Stimulated activated CD8-positive, alpha-beta memory T cell treated with anti-CD3 and anti-CD28 coated beads, Interleukin-7, amount 100 ng/mL, for 24 hours (primary cell): ENCODE data around the gene SOSTDC1.
"Not testable (repeated sequence)": the region's sequence is repeated elsewhere in the genome, so short reads cannot be mapped to it uniquely, and the experiment has no call there.

ENCODE experiments used
- DNase-seq: peaks from one replicate; pipeline ENCODE4 v3.0.0-alpha.2; 2020; ENCODE audit warnings: low read depth

Gene SOSTDC1

DNA sequence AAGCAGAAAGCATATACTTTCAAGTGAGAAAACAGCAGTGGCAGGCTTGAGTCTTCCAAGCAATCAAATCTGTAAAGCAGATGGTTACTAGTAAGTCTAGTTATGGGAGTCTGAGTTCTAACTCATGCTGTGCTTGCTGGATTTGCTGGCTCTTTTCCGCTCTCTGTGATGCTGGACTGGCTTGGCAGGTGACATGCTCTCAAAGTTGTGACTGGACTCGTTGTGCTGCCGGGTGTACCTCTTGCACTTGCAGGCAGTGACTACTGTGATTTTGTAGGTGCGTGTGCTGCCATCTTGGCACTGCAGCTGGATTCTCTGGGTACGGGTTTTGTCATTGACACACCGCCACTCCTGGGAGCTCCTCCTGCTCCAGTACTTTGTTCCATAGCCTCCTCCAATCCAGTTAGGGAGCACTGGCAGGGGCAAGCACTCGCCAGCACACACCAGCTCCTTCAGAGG, 3.1 kb downstream of the SOSTDC1 start:
- DNase-seq: no peak

DNA sequence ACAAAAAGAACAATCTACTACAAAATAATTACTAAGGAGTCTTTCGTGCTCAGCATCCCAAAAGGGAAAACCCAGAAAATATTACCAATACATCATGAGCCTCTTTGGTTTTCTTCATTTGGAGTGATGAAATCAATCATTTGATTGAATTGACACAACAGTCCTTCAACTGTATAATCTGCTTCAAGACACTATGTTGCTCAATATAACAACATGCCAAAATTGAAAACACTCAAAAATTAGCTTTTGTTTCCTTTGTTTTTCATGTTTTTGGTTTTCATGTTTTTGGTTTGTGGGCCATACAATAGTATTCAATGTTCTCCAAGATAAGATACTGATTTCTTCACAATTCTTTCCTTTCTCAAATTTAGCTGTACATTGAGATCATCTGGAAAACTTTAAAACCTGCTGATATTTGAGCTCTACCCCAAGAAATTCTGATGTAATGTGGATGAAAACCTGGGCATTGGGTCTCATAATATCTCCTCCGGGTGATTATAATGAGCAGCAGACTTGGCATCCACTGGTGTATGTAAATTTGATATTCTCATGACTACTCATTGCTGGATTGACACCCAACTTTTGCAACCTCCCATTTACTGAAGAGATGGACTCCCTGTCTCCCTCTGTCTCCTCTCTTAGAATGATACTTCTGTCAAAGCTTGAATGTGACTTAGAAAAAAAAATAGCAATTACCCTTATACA, 4.6 kb downstream of the SOSTDC1 start:
- DNase-seq: no peak

DNA sequence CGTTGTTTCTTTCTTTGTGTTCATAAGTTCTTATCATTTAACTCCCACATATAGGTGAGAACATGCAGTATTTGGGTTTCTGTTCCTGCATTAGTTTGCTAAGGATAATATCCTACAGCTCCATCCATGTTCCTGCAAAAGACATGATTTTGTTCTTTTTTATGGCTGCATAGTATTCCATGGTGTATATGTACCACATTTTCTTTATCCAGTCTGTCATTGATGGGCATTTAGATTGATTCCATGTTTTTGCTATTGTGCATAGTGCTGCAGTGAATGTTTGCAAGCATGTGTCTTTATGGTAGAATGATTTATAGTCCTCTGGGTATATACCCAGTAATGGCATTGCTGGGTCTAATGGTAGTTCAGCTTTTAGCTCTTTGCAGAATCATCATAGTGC, 9.2 kb downstream of the SOSTDC1 start:
- DNase-seq: not testable (repeated sequence)

DNA sequence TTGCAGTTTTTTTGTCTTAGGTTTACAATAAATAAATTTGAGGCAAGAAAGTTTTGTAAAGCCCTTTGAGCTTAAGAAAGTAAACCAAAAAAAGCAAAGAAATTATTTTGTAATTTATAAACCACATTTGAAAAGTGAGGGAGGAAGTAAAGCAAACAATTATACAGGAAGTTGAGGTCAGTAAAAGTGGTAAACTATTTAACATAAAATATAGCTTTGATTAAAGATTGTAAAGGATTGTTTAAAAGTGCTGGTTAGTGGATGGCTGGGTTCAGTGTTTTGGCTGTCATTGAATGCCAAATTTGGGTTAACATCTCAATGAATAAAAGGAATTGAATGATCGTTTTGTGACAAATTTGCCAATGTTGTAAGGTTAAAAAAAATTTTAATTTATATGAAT, 9.9 kb downstream of the SOSTDC1 start:
- no peak for DNase-seq

DNA sequence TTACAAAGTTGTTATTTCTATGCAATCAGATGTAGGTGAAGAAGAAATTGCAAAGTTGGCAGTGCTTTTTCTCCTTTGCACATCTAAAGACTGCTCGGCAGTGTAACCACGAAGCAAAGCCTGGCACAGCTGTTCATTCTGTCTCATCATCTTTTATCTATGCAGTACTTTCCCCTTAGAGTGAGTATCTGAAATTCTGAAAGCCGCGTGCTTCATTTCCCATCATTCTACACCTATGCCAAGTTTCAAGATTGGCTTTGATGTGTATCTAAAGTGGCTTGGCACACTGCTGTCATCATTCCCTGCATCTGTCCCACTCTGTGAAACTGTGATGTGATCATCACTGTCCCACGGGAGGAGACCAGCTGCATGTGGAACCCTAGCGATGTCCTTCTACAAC, 15.2 kb downstream of the SOSTDC1 start:
- no peak for DNase-seq

DNA sequence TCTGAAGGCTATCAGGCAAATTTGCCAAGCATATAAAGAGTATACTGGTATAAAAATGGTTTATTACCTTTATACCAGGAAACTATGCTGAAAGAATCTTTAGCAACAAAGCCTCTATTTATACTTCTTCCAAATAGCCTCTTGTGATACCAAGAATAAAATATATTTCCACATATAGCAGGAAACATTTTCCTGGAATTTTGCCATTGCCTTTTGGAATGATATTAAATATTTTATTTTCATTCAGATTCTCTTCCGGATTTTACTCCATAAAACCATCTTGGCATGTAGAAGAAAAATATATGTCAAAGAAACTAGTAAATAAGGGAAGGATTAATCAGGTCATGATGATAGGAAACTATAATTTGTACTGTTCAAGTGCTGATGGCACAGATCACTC, 17.7 kb downstream of the SOSTDC1 start:
- DNase-seq: no peak

DNA sequence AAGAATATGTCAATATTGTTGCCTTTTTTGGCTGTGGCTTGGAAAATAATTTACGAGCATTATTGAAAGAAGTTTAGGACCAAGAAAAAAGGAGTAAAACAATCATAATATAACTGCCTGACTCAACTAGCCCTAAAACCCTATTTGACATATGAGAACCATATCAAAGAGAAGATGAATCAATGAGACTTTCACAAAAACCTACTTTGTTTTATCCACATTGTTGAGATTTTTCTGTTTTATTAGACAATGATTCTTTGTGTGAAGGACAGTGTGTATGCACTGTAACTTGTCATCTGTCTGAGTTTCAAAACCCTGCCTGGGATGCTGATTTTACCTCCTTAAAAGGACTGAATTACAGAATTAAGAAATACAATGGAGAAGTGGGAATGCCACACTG, 19.0 kb downstream of the SOSTDC1 start:
- no peak for DNase-seq

DNA sequence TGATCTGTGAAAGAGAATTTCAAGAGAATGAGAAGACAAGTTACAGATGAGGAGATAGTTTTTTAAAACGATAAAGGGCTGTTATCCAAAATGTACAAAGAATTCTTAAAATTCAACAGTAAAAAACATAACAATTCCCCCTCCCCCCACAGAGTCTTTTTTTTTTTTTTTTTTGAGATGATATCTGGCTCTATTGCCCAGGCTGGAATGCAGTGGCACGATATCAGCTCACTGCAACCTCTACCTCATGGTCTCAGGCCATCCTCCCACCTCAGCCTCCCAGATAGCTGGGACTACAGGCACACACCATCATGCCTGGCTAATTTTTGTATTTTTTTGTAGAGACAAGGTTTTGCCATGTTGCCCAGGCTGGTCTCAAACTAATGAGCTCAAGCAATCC, 21.7 kb downstream of the SOSTDC1 start:
- not testable (repeated sequence) for DNase-seq

DNA sequence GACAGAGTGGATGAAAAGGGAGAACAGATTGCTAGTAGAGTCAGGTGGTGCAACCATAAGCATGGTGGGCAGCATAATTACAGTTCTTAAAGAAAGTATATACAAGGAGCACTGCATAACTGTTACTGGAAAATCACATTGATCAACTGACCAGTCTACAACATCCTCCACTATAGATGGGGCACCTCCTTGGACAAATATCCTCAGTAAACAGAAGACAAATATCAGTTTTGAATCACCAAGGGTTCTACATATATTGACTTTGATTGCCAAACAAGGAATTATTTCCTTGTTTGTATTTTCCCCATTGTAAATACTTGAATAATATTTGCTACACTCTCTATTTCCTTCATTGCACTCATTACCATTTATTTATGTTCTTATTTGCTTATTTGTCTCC, 26.6 kb downstream of the SOSTDC1 start:
- DNase-seq: no peak

DNA sequence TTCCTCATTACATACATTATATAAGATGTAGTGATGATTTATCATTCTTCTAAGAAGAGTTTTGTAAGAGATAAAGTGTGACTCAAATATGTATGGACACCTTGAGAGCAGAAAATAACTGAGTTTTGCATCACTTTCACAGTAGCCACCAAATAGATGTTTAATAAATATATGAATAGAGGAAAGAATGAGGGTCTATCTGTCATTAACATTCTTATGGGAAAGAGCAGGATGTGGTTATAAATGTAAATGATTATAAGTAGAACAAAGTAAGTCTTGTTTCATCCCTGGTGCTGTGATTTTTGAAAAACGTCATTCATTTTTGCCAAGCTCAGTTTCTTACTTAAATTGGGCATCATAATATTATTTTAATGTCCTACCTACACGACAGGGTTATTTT, 29.2 kb downstream of the SOSTDC1 start:
- DNase-seq: no peak

DNA sequence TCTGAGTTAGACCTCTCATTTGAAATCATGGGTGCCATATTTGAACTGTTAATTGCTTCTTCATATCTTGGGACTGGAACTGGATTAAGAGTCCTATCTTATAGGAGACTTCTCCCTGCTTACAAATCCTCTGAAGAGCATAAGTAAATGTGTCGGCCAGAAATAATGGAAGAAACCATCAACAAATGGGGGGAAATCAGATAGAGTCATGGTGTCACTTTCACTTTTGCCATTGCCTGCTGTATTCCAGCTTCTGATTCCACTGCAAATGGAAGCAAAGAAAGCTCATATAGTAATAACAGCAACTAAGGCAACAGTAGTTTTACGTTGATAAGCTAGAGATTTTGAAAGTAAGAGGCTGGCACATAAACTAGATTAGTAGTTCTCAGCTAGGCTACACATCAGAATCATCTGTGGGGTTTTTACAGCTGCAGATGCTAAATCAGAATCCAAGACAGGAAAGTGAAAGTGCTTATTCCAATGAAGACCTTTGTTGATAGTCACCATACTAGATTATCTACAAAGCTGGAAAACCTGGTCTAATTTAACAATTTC, 31.9 kb downstream of the SOSTDC1 start:
- no peak for DNase-seq

DNA sequence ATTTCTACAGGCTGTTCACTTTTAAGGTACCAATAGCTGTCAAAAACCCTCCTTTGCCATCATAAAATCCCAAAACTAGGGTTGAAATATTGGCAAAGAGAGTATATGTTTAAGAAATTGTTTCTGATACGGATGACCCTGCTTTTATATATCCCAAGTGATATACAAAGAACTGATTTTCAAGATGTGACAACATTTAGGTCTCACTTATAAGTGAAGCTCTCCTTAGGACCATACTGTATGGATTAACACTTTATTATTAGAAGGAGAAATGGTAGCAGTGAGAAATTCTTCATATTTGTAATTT, 33.2 kb downstream of the SOSTDC1 start:
- DNase-seq: no peak

DNA sequence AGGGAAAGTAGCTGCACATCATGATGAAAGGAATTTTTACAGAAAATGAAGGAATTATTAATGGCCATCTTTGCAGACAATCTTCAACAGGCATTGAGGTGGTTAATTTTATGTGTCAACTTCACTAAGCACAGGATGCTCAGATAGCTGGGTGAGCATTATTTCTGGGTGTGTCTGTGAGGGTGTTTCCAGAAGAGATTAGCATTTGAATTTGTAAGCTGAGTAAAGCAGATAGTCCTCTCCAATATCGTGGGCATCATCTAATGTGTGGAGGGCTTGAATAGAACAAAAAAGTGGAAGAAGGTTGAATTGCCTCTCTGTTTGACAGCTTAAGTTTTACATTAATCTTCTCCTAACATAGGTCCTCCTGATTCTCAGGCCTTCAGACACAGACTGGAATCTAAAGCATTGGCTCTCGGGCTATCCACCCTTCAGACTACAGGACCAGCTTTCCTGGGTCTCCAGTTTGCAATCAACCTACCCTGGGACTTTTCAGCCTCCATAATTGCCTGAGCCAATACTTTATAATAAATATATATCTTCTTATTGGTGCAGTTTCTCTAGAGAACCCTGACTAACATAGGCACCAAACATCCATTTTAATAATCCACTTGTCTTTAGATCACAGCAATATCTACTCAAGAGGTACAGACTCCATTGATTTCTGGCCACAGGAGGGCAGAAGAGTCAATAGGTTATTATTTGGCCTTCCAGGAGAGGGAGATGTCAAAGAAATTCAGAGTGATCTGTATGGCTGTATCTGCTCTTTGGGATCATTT, 33.7 kb downstream of the SOSTDC1 start:
- DNase-seq: no peak

DNA sequence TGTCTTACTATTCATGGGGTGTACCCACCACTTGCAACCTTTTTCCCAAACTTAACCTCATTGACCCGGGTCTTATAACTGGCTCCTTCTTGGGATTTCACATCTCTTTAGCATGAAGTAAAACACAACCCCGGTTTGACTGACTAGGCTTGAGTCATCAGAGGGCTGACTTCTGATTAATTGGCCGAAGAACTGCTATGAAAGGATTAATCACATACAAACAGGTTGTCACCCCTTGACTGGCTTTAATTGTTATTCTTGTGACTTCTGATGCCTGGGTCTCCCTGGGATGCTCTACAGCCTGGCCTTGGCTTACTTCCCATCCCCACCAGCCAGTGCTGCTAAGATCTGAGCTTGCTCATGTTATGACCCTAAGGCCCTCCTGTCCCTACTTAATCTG, 35.4 kb downstream of the SOSTDC1 start:
- no peak for DNase-seq

DNA sequence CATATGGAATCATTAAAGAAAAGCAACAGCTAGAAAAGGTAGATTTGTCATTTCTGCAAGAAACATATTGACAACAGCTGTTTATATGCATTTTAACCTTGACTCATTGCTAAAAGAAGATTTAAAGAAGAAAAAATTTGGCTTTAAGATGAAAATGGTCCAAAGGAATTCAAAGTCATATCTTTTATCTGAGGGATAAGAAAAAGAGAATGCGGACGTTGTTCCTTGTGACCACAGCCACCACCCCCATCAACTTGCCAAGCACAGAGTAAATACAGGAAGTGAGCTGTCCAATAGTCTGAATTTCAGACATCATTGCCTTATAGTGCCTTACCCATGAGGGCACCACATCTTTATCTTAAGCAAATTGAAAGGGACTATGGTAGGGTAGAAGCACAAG, 36.9 kb downstream of the SOSTDC1 start:
- no peak for DNase-seq

DNA sequence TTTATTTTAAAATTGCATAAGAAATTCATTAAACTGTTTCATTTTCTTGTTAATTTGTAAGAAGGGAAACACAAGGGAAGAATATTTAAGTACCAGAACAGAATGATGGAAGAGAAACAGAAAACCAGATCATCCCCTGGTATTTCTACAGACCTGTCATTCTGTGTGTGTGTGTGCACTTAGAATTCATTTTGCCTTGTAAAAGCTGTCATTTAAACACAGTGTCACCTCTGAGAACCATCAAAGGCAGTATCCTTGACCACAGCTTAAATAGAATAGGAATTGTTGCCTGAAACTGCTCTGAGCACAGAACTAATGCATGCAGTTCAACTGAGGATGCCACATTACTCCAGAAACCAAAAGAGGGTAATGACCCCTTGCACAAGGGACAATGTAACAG, 37.4 kb downstream of the SOSTDC1 start:
- DNase-seq: no peak

DNA sequence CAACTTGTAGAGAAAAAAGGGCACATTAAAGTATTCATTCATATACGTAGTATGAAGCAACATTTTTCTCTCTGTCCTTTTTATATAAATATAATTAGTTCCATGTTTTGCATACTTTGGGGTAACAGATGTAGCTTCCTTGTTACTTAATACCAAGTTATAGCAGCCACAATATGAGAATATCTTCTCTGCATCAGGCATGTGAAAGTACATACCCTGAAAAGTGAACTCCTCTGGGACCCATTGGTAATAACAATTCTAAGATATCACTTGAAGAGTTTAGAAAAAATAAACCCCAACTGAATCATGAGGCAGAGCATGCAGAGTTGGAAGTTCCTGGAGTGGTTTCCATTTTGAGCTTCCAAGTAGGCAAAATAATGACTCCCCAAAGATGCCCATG, 41.8 kb downstream of the SOSTDC1 start:
- DNase-seq: no peak

DNA sequence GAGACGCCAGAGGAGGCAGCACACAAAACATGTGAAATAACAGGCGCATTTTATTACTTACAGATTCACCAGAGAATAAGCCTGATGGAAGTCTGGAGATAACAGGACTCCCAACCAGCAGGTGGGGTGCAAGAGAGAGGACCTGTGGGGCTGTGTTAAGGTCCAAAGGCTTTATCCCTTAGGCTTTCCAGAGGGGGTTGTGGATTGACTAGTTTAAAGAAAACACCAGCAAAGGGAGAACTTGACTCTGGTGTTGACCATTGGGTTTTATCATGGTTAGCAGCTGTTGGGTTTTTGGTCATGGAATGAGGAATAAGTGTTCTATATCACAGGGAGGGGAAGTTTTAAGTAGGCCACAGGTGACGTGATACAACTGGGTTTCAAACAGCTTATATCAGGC, 42.6 kb downstream of the SOSTDC1 start:
- DNase-seq: no peak

DNA sequence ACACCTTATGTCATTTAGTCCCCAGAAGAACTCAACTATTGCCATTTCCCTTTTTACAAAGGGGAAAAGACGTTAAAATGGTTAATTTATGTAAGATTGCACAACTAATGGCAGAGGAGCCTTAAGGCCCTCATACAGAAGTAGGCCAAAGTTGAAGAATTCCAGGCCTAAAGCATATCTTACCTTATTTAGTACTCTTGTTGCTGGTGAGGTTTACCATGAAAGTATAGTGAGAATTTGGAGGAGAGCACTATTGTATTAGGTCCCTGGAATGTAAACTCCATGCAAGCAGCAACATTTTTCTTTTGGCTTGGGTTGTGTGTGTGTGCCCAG, 43.5 kb downstream of the SOSTDC1 start:
- no peak for DNase-seq

DNA sequence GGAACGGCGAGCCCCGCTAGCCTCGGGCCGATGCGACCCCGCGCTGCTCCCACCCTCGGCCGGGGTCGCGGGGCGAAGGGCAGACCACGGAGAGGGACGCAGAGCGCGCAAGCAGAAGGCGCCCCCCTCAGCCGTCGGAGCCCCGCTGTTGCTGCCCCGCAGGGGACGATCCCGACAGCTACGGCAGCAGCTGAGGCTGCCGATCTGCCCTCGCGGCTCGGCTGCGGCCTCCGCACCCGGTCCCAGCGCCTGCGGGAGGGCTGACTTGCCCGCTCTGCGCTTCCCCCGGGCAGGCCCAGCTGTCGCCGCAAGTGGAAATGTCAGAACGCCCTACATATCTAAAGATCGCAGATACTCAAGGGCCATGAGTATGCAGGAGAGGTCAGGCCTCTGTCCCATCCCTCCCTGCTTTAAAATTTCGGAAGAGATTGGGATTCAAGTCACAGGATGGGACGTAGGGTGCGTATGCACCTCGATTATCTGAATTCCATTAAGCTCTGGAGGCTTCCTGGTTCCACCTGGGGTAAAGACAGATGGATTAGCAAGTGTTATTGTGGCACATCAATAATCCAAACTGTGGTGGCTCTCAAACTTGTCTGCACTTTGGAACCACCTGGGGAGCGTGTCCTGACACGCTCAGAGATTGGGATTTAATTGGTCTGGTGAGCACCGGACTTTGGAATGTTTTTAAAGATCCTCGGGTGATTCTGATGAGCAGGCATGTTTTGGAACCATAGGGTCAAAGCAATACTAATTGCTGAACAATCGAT, 44.0 kb downstream of the SOSTDC1 start, which contains the start of gene CRPPA:
Gene CRPPA, minus strand, starts transcription at position 206 of the 770 bp plus-strand sequence. CDS start 216 bp downstream, outside the sequence.
- DNase-seq: no peak

DNA sequence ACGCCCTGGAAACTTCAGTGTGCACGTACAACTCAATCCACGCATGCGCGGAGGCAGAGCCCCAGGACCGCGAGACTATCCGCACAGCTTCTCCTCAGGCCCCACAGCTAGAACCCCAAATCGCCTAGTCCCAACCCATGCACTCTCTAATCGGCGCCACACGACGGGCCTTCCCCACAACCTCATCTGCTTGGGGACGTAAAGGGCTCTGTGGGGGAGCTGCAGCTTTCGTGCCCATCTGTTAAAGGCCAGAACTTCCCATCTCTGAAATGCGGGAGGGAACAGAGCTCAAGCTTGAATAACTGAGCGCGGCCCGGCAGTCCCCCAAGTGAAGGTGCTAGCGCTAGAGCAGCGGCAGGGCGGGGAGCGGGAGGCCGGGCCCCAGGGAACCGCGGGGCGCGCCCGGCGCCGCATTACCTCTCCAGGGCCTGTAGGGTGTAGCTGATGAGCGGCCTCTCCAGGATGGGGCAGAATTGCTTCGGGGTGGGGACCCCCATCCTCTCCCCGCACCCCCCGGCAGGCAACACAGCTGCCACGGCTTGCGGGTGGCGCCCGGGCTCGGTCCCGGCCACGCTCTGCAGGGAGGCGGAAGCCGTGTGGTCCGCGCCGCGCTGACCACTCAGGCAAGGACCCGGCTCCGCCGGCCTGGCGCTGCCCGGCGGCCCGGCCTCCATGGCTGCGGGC, 44.7 kb downstream of the SOSTDC1 start:
- peak; percentile 63 for DNase-seq

DNA sequence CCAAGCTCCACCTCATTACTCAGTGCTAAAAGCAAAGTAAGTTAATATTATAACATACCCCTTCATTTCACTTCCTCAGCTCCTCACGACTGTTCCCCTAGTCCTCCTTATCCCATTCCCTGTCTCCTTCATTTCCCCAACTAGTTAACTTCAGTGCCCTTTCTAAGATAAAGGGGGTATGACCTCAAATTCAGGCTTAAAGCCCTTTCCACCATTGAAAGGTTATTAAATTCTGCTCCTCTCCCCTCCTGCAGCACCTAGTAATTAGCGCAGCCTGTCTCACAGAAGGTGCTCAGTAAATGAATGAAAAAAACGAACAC, 45.2 kb downstream of the SOSTDC1 start:
- DNase-seq: no peak
